Neutrophil (primary cell): ENCODE data around the gene PPP2R2C.

Source experiments
- H3K27ac ChIP-seq: fragments of 200-600 bp; sonication (generic); 2 replicates; pipeline ENCODE4 v1.5.1; 2016; ENCODE audit warnings: mild to moderate bottlenecking, moderate library complexity
- H3K27me3 ChIP-seq: fragments of 200-600 bp; sonication (generic); 2 replicates; pipeline ENCODE4 v1.6.0; 2016; ENCODE audit warnings: mild to moderate bottlenecking
- H3K36me3 ChIP-seq: fragments of 200-600 bp; sonication (generic); 2 replicates; pipeline ENCODE4 v1.5.1; 2017
- H3K4me1 ChIP-seq, 2 experiments: fragments of 200-600 bp in 1 of 2; sonication (generic) in 1 of 2; 1 replicate in 1 of 2; 2 replicates in 1 of 2; pipeline versions ENCODE4 v1.5.1 to v1.6.1; 2013 to 2016; ENCODE audit warnings: low read depth in 1 of 2, low read length in 1 of 2, mild to moderate bottlenecking in 1 of 2, moderate library complexity in 1 of 2; ENCODE audit not compliant: control insufficient read depth in 1 of 2, insufficient read depth in 1 of 2
- H3K4me3 ChIP-seq, 2 experiments: fragments of 200-600 bp in 1 of 2; sonication (generic) in 1 of 2; 1 replicate in 1 of 2; 2 replicates in 1 of 2; pipeline ENCODE4 v1.5.1; 2013 to 2016; ENCODE audit warnings: low read depth in 1 of 2, low read length in 1 of 2, mild to moderate bottlenecking in 1 of 2, moderate library complexity in 1 of 2
- H3K9me3 ChIP-seq: fragments of 200-600 bp; sonication (generic); 2 replicates; pipeline ENCODE4 v1.5.1; 2016
- TF ChIP-seq, protein P1 (sequence below): fragments of 200-600 bp; sonication (generic); IDR thresholded peaks from 2 replicates; pipeline ENCODE4 v1.5.1; 2016; ENCODE audit warnings: antibody characterized with exemption

Gene PPP2R2C

GRCh38 chr4:6402566-6403399 lies 69.6 kb downstream of the PPP2R2C start:
- Histone ChIP-seq H3K36me3 (no peaks in the 10 kb centered on the region), H3K4me1 (no peaks in the 10 kb centered on the region), H3K4me3 (no peak overlapping the region), H3K27me3 (peaks cover 60% of the 10 kb centered on the region), H3K27ac (no peak overlapping the region), H3K9me3 (no peaks in the 10 kb centered on the region)
- TF ChIP-seq, protein P1, sequence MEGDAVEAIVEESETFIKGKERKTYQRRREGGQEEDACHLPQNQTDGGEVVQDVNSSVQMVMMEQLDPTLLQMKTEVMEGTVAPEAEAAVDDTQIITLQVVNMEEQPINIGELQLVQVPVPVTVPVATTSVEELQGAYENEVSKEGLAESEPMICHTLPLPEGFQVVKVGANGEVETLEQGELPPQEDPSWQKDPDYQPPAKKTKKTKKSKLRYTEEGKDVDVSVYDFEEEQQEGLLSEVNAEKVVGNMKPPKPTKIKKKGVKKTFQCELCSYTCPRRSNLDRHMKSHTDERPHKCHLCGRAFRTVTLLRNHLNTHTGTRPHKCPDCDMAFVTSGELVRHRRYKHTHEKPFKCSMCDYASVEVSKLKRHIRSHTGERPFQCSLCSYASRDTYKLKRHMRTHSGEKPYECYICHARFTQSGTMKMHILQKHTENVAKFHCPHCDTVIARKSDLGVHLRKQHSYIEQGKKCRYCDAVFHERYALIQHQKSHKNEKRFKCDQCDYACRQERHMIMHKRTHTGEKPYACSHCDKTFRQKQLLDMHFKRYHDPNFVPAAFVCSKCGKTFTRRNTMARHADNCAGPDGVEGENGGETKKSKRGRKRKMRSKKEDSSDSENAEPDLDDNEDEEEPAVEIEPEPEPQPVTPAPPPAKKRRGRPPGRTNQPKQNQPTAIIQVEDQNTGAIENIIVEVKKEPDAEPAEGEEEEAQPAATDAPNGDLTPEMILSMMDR = no peak

DNA sequence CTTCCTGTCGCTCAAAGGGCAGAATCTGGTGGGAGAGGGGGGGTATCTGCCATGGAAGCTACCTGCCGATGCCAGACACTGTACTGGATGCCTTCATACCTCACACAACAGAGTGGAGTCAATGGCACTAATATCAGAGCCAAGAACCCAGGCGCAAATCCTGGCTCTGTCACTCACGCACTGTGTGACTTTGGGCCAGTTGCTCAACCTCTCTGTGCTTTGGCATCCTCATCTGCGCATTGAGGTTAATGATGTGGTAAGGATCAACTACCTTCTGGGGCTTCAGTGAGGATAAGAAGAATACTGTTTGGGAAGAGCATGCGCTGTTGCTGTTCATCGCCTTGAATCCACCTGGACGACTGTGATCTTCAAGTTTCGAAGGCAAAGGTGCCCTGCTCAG lies 70.6 kb downstream of the PPP2R2C start:
- Histone ChIP-seq H3K4me1 (no peaks in the 10 kb centered on the region), H3K36me3 (no peaks in the 10 kb centered on the region), H3K27me3 (peaks cover 60% of the 10 kb centered on the region), H3K9me3 (no peaks in the 10 kb centered on the region), H3K4me3 (no peak overlapping the region), H3K27ac (no peak overlapping the region)
- TF ChIP-seq, protein P1 = no peak

DNA sequence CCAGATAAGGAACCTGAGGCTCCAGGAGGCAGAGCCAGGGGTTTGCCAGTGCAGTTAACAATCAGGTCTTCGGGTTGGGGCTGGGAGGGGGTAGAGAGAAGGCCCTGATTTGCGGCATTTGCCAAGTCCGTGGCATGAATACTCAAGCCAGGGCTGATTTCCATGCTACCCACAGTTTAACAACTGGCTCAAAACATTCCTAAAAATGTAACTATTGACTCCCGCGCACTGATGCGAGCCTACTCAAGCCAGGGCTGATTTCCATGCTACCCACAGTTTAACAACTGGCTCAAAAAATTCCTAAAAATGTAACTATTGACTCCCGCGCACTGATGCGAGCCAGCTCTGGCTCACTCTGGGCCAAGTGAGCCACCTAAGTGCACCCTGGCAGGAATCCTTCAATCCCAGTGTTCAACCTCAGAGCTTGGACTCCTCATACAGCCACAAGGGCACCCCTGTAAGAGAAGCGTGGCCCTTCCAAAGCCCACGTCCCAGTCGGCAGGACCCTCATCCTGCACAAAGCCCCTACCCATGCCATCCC lies 75.6 kb downstream of the PPP2R2C start:
- Histone ChIP-seq H3K9me3 (no peaks in the 10 kb centered on the region), H3K4me1 (no peaks in the 10 kb centered on the region), H3K27ac (no peak overlapping the region), H3K27me3 (peaks cover 12% of the 10 kb centered on the region), H3K36me3 (no peaks in the 10 kb centered on the region), H3K4me3 (no peak overlapping the region)
- TF ChIP-seq, protein P1 = no peak

DNA sequence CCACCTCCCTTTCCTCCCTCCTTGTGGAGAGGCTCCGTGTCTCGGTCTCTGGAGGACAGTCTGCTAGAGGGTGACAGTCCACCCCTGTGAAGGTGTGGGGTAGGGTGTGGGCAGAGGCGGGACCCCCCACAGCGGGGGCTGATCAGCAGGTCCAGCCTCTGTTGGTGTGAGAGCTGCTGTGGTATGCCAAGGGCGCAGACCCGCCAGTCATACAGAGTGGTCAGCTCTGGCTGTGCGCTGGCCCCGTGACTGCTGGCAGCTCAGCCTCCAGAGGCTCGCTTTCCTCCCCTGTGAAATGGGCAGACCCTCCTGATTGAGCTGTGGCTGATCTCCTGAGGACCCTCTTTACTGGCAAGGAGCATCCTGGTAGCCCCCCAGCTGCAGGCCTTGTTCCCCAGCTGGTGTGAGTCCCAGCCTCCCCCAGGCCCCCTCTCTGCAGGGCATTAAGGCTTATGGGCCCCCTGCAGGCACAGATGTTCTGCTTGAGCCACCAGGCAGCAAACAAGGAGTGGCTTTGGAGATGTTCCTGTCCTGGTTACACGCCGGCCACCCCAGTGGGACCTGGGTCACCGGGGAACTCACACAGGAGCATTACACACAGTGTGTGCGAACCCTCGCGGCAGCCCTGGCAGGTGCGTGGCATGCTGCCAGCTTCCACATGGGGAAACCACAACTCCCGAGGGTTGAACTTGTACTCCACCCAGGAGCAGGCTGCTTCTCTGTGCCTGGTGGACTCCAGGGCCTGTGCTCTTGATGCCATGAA lies 76.8 kb downstream of the PPP2R2C start:
- Histone ChIP-seq H3K36me3 (no peaks in the 10 kb centered on the region), H3K4me1 (no peaks in the 10 kb centered on the region), H3K9me3 (no peaks in the 10 kb centered on the region), H3K27me3 (peaks cover 8% of the 10 kb centered on the region), H3K27ac (no peak overlapping the region), H3K4me3 (no peak overlapping the region)
- TF ChIP-seq, protein P1 = no peak

GRCh38 chr4:6394671-6395081 lies 77.7 kb downstream of the PPP2R2C start:
- TF ChIP-seq, protein P1 = no peak
- Histone ChIP-seq H3K27me3 (peaks cover 16% of the 10 kb centered on the region), H3K36me3 (no peaks in the 10 kb centered on the region), H3K27ac (no peak overlapping the region), H3K9me3 (no peaks in the 10 kb centered on the region), H3K4me3 (no peak overlapping the region), H3K4me1 (no peaks in the 10 kb centered on the region)
